ENCODE measurements around the gene TMCC2. TPM values are rescaled to one million over a fixed set of nuclear protein-coding genes. Genes with fewer than 3 reads are reported as not detected.
A peak's percentile ranks its signal among the peaks of the same experiment; 100 is the strongest.

TMCC2 gene
- total and polyA plus RNA-seq, 2 of the 4 experiments (the other 2 are of a cell fraction), result 2.0 to 4.2 TPM

GRCh38 chr1:205205055-205205454, 22.7 kb upstream of the TMCC2 start:
- peaks cover 8% of the 10 kb centered on the region; the same call in 1 of the 2 replicates for H4K20me1 ChIP-seq (ENCODE audit: insufficient read depth, low read length)
- no peak overlapping the region for H3K4me3 ChIP-seq (ENCODE audit: insufficient read depth, low read depth, low read length)
- H3K4me1 ChIP-seq (ENCODE audit: control insufficient read depth, insufficient read depth, low read length), result peaks cover 7% of the 10 kb centered on the region
- H3K9me3 ChIP-seq (ENCODE audit: control insufficient read depth, insufficient read depth, low read length), result no peaks in the 10 kb centered on the region
- no peaks in the 10 kb centered on the region for H3K36me3 ChIP-seq (ENCODE audit: control insufficient read depth, insufficient read depth, low read length)
- no peak overlapping the region for H4K5ac ChIP-seq (ENCODE audit: low read depth, low read length)
- peak; percentile 66 for ATAC-seq (ENCODE audit: low read depth)
- no peaks in the 10 kb centered on the region for H3K27me3 ChIP-seq (ENCODE audit: control insufficient read depth, insufficient read depth, low read length)
- H3K27ac ChIP-seq (ENCODE audit: insufficient read depth, low read length), result no peak overlapping the region
- H2BK15ac ChIP-seq (ENCODE audit: low read depth, low read length), result no peak overlapping the region
- no peak for DNase-seq
- H4K91ac ChIP-seq (ENCODE audit: insufficient read depth, low read depth, low read length), result no peak overlapping the region
- dilution Hi-C loops (cut with HindIII; ENCODE audit: low sequenced_read_pairs, unreplicated experiment), result no loop called here
- 0 out of 2 replicates have a peak overlapping the region, but pooled peaks have one; percentile 42 for H2BK20ac ChIP-seq (ENCODE audit: low read depth, low read length)
- 0 out of 2 replicates have a peak overlapping the region, but pooled peaks have one; percentile 41 for H3K14ac ChIP-seq (replicated peaks; ENCODE audit: low read depth, low read length)
- H3K18ac ChIP-seq (ENCODE audit: low read depth, low read length), result no peak overlapping the region
- no peak overlapping the region for H2AFZ ChIP-seq (replicated peaks; ENCODE audit: low read length, poor library complexity)
- H3K4me2 ChIP-seq (ENCODE audit: low read depth, low read length), result no peak overlapping the region
- peak overlapping the region; percentile 85; the same call in 1 of the 2 replicates for H3K23ac ChIP-seq (ENCODE audit: low read depth, low read length)
- BruUV-seq (replicated peaks), result no TSS peak
- CTCF ChIA-PET, result interaction anchor here (1.8 kb wide), 1 partner anchor 63 kb away, joined by 7 read pairs; no protein-coding TSS in a partner anchor
- H3K9ac ChIP-seq (ENCODE audit: low read depth, low read length), result no peak overlapping the region
- H3K9me1 ChIP-seq (ENCODE audit: insufficient read depth, low read length), result peaks cover 10% of the 10 kb centered on the region; the same call in 1 of the 2 replicates
- no peak overlapping the region for H4K8ac ChIP-seq (ENCODE audit: low read depth in 2 of 2, low read length in 2 of 2)
- TF ChIP-seq FOS (IDR thresholded peaks at IDR 0.05; ENCODE audit: low read depth, low read length) (no peak), MAZ (IDR thresholded peaks at IDR 0.05; ENCODE audit: borderline replicate concordance, low read depth, low read length) (no peak), ELK1 (IDR thresholded peaks at IDR 0.05; ENCODE audit: borderline replicate concordance, low read depth, low read length) (no peak), CTCF (conservative IDR thresholded peaks at IDR 0.05; ENCODE audit: low read depth, low read length) (no peak), SMC3 (IDR thresholded peaks at IDR 0.05; ENCODE audit: low read depth, low read length) (no peak)
- no peak overlapping the region for H2BK5ac ChIP-seq (ENCODE audit: low read depth, low read length, poor library complexity, severe bottlenecking)
- H2BK120ac ChIP-seq (ENCODE audit: low read depth, low read length), result no peak overlapping the region
- in situ Hi-C loops (cut with MboI; ENCODE audit: low sequenced_read_pairs), result no loop called here
- H3K4ac ChIP-seq (ENCODE audit: low read depth, low read length), result peak overlapping the region; percentile 40
- H2AK9ac ChIP-seq (replicated peaks; ENCODE audit: low read depth, low read length, poor library complexity), result no peak overlapping the region
- intact Hi-C loops (cut with micrococcal nuclease), result no loop called here
- POLR2A ChIA-PET (ENCODE audit: unreplicated experiment), result no interaction called here
- H2AK5ac ChIP-seq (ENCODE audit: low read depth, low read length), result no peak overlapping the region
- H3K56ac ChIP-seq (ENCODE audit: extremely low read depth, insufficient read depth, low read length), result no peak overlapping the region
- peaks cover 22 to 57% of the 10 kb centered on the region in 2 experiments for H3K79me1 ChIP-seq (ENCODE audit: low read depth in 1 of 2, low read length in 2 of 2)
